A673 (cell line): ENCODE measurements around the gene LILRA2.

Experiments used
- CTCF ChIP-seq: fragments of 300-800, 200-600 bp; sonication (generic); conservative IDR thresholded peaks from 2 replicates; pipeline ENCODE4 v1.5.1; 2017; ENCODE audit warnings: low read depth, mild to moderate bottlenecking, antibody characterized with exemption, low read length, moderate library complexity, mixed read lengths
- EZH2 ChIP-seq: fragments of 200-600 bp; sonication (generic); IDR thresholded peaks from 2 replicates; pipeline ENCODE4 v1.6.1; 2017; ENCODE audit warnings: borderline replicate concordance, low read depth, mild to moderate bottlenecking, mixed read lengths, antibody characterized with exemption, low read length; ENCODE audit not compliant: poor library complexity, severe bottlenecking

- TF ChIP-seq EZH2 (no peak), CTCF (no peak)
Measured at GRCh38 chr19:54558339-54558738, 15.3 kb upstream of the LILRA2 start.
